Measurements from ENCODE around the gene VIPR2.

The VIPR2 gene

GRCh38 chr7:159015454-159016410 lies 128.9 kb downstream of the VIPR2 start:
- Histone ChIP-seq H3K9me3 (replicated peaks; ENCODE audit: insufficient read depth, low read length) (no peaks in the 10 kb centered on the region), H3K4me3 (ENCODE audit: low read length) (no peak overlapping the region), H3K27me3 (replicated peaks; ENCODE audit: insufficient read depth, low read length) (peaks cover 30% of the 10 kb centered on the region), H3K9me2 (replicated peaks; ENCODE audit: insufficient read depth, low read length) (no peaks in the 10 kb centered on the region), H3F3A (ENCODE audit: insufficient read depth, low read length) (no peaks in the 10 kb centered on the region), H4K20me1 (ENCODE audit: insufficient read depth, low read length) (no peaks in the 10 kb centered on the region), H3K27ac (ENCODE audit: low read length) (no peak overlapping the region), H3K4me1 (ENCODE audit: low read length) (no peaks in the 10 kb centered on the region), H3K4me2 (ENCODE audit: low read depth, low read length) (no peak overlapping the region), H2AFZ (ENCODE audit: low read length) (no peak overlapping the region), H3K79me2 (ENCODE audit: low read length) (no peaks in the 10 kb centered on the region), H3K9ac (ENCODE audit: low read length) (no peak overlapping the region), H3K36me3 (replicated peaks; ENCODE audit: insufficient read depth, low read length) (no peaks in the 10 kb centered on the region)
- no peak for TF ChIP-seq EZH2 (optimal IDR thresholded peaks at IDR 0.05; ENCODE audit: low read depth, low read length)
- no peak for DNase-seq

- Histone ChIP-seq H3F3A (ENCODE audit: insufficient read depth, low read length) (no peaks in the 10 kb centered on the region), H3K9ac (ENCODE audit: low read length) (no peak overlapping the region), H3K27ac (ENCODE audit: low read length) (no peak overlapping the region)
Observed at GRCh38 chr7:159015081-159015453, 129.6 kb downstream of the VIPR2 start.

GRCh38 chr7:159014297-159015062 lies 130.2 kb downstream of the VIPR2 start:
- H3K36me3 ChIP-seq (replicated peaks; ENCODE audit: insufficient read depth, low read length) = no peaks in the 10 kb centered on the region
- no peaks in the 10 kb centered on the region for H3K79me2 ChIP-seq (ENCODE audit: low read length)
- H3K9me3 ChIP-seq (replicated peaks; ENCODE audit: insufficient read depth, low read length) = no peaks in the 10 kb centered on the region
- H3K4me2 ChIP-seq (ENCODE audit: low read depth, low read length) = no peak overlapping the region
- H3K9ac ChIP-seq (ENCODE audit: low read length) = no peak overlapping the region
- H3K27ac ChIP-seq (ENCODE audit: low read length) = no peak overlapping the region
- no peak for TF ChIP-seq EZH2 (optimal IDR thresholded peaks at IDR 0.05; ENCODE audit: low read depth, low read length)
- no peak for TF ChIP-seq EZH2phosphoT487 (IDR thresholded peaks at IDR 0.05; ENCODE audit: low read length)
- no peak for TF ChIP-seq CTCF (IDR thresholded peaks at IDR 0.05; ENCODE audit: low read length)
- no peak for DNase-seq
- H3F3A ChIP-seq (ENCODE audit: insufficient read depth, low read length) = no peaks in the 10 kb centered on the region
- H4K20me1 ChIP-seq (ENCODE audit: insufficient read depth, low read length) = no peaks in the 10 kb centered on the region
- H3K4me3 ChIP-seq (ENCODE audit: low read length) = no peak overlapping the region
- H2AFZ ChIP-seq (ENCODE audit: low read length) = no peak overlapping the region
- H3K9me2 ChIP-seq (replicated peaks; ENCODE audit: insufficient read depth, low read length) = no peaks in the 10 kb centered on the region
- no peaks in the 10 kb centered on the region for H3K4me1 ChIP-seq (ENCODE audit: low read length)
- peaks cover 38% of the 10 kb centered on the region for H3K27me3 ChIP-seq (replicated peaks; ENCODE audit: insufficient read depth, low read length)

More at GRCh38 chr7:159015081-159015453, 129.6 kb downstream of the VIPR2 start:
- Histone ChIP-seq H4K20me1 (ENCODE audit: insufficient read depth, low read length) (no peaks in the 10 kb centered on the region), H2AFZ (ENCODE audit: low read length) (no peak overlapping the region), H3K4me3 (ENCODE audit: low read length) (no peak overlapping the region), H3K4me2 (ENCODE audit: low read depth, low read length) (no peak overlapping the region), H3K79me2 (ENCODE audit: low read length) (no peaks in the 10 kb centered on the region), H3K36me3 (replicated peaks; ENCODE audit: insufficient read depth, low read length) (no peaks in the 10 kb centered on the region), H3K4me1 (ENCODE audit: low read length) (no peaks in the 10 kb centered on the region), H3K27me3 (replicated peaks; ENCODE audit: insufficient read depth, low read length) (peaks cover 32% of the 10 kb centered on the region), H3K9me2 (replicated peaks; ENCODE audit: insufficient read depth, low read length) (no peaks in the 10 kb centered on the region), H3K9me3 (replicated peaks; ENCODE audit: insufficient read depth, low read length) (no peaks in the 10 kb centered on the region)
- no peak for DNase-seq
- TF ChIP-seq EZH2 (optimal IDR thresholded peaks at IDR 0.05; ENCODE audit: low read depth, low read length) (no peak), EZH2phosphoT487 (IDR thresholded peaks at IDR 0.05; ENCODE audit: low read length) (no peak)

GRCh38 chr7:159013825-159014289 lies 130.8 kb downstream of the VIPR2 start:
- Histone ChIP-seq H3K9ac (ENCODE audit: low read length) (no peak overlapping the region), H3K79me2 (ENCODE audit: low read length) (no peaks in the 10 kb centered on the region), H3K9me3 (replicated peaks; ENCODE audit: insufficient read depth, low read length) (no peaks in the 10 kb centered on the region), H3K4me1 (ENCODE audit: low read length) (no peaks in the 10 kb centered on the region), H3K4me2 (ENCODE audit: low read depth, low read length) (no peak overlapping the region), H3K27ac (ENCODE audit: low read length) (no peak overlapping the region), H2AFZ (ENCODE audit: low read length) (no peak overlapping the region), H3F3A (ENCODE audit: insufficient read depth, low read length) (no peaks in the 10 kb centered on the region), H3K36me3 (replicated peaks; ENCODE audit: insufficient read depth, low read length) (no peaks in the 10 kb centered on the region), H3K4me3 (ENCODE audit: low read length) (no peak overlapping the region), H3K27me3 (replicated peaks; ENCODE audit: insufficient read depth, low read length) (peaks cover 44% of the 10 kb centered on the region), H3K9me2 (replicated peaks; ENCODE audit: insufficient read depth, low read length) (no peaks in the 10 kb centered on the region), H4K20me1 (ENCODE audit: insufficient read depth, low read length) (no peaks in the 10 kb centered on the region)
- no peak for DNase-seq
- TF ChIP-seq EZH2phosphoT487 (IDR thresholded peaks at IDR 0.05; ENCODE audit: low read length) (no peak), CTCF (IDR thresholded peaks at IDR 0.05; ENCODE audit: low read length) (no peak), EZH2 (optimal IDR thresholded peaks at IDR 0.05; ENCODE audit: low read depth, low read length) (no peak)

Data from MM.1S (cell line).